NCI-H1105 treated with DMSO at 0.1 percent for 48 hours (cell line): ENCODE results near the gene RHPN2.

Source experiments
- DNase-seq: peaks from one replicate; lab custom pipeline; 2025; lab: John Stamatoyannopoulos, UW

Gene RHPN2

GRCh38 chr19:32971715-32972540 lies 92.8 kb downstream of the RHPN2 start, which contains the start of the genes CEP89 and FAAP24:
CEP89 (minus strand) TSS chr19:32971958; CDS start chr19:32971874, 84 bp downstream.
FAAP24 (plus strand) TSS chr19:32972242; CDS start chr19:32973197, 955 bp downstream.
- peak; percentile 99 for DNase-seq

- peak; percentile 1 for DNase-seq
Observed at GRCh38 chr19:32971012-32971595, 93.6 kb downstream of the RHPN2 start.

- DNase-seq: no peak
Observed at GRCh38 chr19:32969549-32969948, 95.1 kb downstream of the RHPN2 start.

GRCh38 chr19:32966750-32967149 lies 97.9 kb downstream of the RHPN2 start:
- no peak for DNase-seq

- no peak for DNase-seq
Observed at GRCh38 chr19:32945260-32945659, 119.4 kb downstream of the RHPN2 start.

GRCh38 chr19:32941273-32941672 lies 123.4 kb downstream of the RHPN2 start:
- peak; percentile 4 for DNase-seq

GRCh38 chr19:32936065-32936464 lies 128.6 kb downstream of the RHPN2 start:
- no peak for DNase-seq

GRCh38 chr19:32935629-32936028 lies 129.1 kb downstream of the RHPN2 start:
- no peak for DNase-seq

GRCh38 chr19:32933571-32933970 lies 131.1 kb downstream of the RHPN2 start:
- DNase-seq: no peak

GRCh38 chr19:32930567-32930966 lies 134.1 kb downstream of the RHPN2 start:
- DNase-seq: no peak

GRCh38 chr19:32928806-32929205 lies 135.9 kb downstream of the RHPN2 start:
- no peak for DNase-seq
